H1 (cell line): ENCODE results near the gene KLF16. TPM values are rescaled to one million over a fixed set of nuclear protein-coding genes. Genes with fewer than 3 reads are reported as not detected.
"Not testable (repeated sequence)": the region's sequence is repeated elsewhere in the genome, so short reads cannot be mapped to it uniquely, and the experiment has no call there.

Source experiments
- CTCF ChIA-PET: fragments of 300-600 bp; sonication (Branson Sonifier 250); formaldehyde crosslinking; loops from one replicate; lab custom pipeline; 2021; ENCODE audit not compliant: partially characterized antibody; lab: Charles Lee
- POLR2A ChIA-PET: fragments of 300-600 bp; sonication (Branson Sonifier 250); formaldehyde crosslinking; loops from one replicate; lab custom pipeline; 2021; ENCODE audit warnings: inconsistent platforms; ENCODE audit not compliant: partially characterized antibody; lab: Charles Lee
- DNase-seq, 2 experiments: peaks; one replicate each; pipeline versions ENCODE4 v3.0.0 to v3.0.0-alpha.2; 2010 to 2022; ENCODE audit warnings: low spot score in 2 of 2, low read depth in 1 of 2, mixed read lengths in 1 of 2
- FAIRE-seq: peaks from 2 replicates; lab custom pipeline; 2011; peaks lifted over from hg19 to GRCh38; lab: Jason Lieb, UNC
- H2AFZ ChIP-seq: 2 replicates; pipeline ENCODE4 v1.8.1; 2012; ENCODE audit warnings: low read length, inconsistent platforms
- H2AK5ac ChIP-seq: 2 replicates; pipeline ENCODE4 v1.6.1; 2013; ENCODE audit warnings: low read depth, low read length
- H2BK120ac ChIP-seq: replicated peaks from 2 replicates; pipeline ENCODE3; 2013; ENCODE audit warnings: low read depth, low read length, inconsistent platforms
- H2BK12ac ChIP-seq: 2 replicates; pipeline ENCODE4 v1.6.1; 2013; ENCODE audit warnings: low read depth, low read length
- H2BK15ac ChIP-seq: 2 replicates; pipeline ENCODE4 v1.6.1; 2013; ENCODE audit warnings: low read length
- H2BK20ac ChIP-seq: 2 replicates; pipeline ENCODE4 v1.6.1; 2013; ENCODE audit warnings: low read length
- H2BK5ac ChIP-seq: 2 replicates; pipeline ENCODE4 v1.6.1; 2013; ENCODE audit warnings: low read depth, low read length
- H3K14ac ChIP-seq: 2 replicates; pipeline ENCODE4 v1.6.1; 2013; ENCODE audit warnings: inconsistent platforms; ENCODE audit not compliant: insufficient read length
- H3K18ac ChIP-seq: 2 replicates; pipeline ENCODE4 v1.6.1; 2013; ENCODE audit warnings: low read length; ENCODE audit errors: extremely low read depth
- H3K23ac ChIP-seq: 2 replicates; pipeline ENCODE4 v1.6.1; 2013; ENCODE audit warnings: inconsistent platforms; ENCODE audit not compliant: insufficient read length
- H3K23me2 ChIP-seq: 2 replicates; pipeline ENCODE4 v1.6.1; 2013; ENCODE audit warnings: low read depth, low read length
- H3K27ac ChIP-seq: 2 replicates; pipeline ENCODE4 v1.6.1; 2011; ENCODE audit warnings: low read depth, low read length, inconsistent platforms
- H3K27me3 ChIP-seq, 4 experiments: replicated peaks in 1 of 4; 1 replicate in 1 of 4; 2 replicates in 3 of 4; pipeline versions ENCODE4 v1.6.1 to v1.8.1; 2011 to 2013; ENCODE audit warnings: low read length in 3 of 4, mild to moderate bottlenecking in 3 of 4, inconsistent platforms in 2 of 4, mixed read lengths in 2 of 4, moderate library complexity in 1 of 4; ENCODE audit not compliant: control insufficient read depth in 3 of 4, insufficient read depth in 3 of 4; ENCODE audit errors: extremely low read depth in 1 of 4
- H3K36me3 ChIP-seq, 4 experiments: 2 replicates each; pipeline versions ENCODE4 v1.6.1 to v1.8.1; 2011 to 2013; ENCODE audit warnings: mild to moderate bottlenecking in 4 of 4, low read length in 3 of 4, moderate library complexity in 2 of 4, control low read depth in 1 of 4, inconsistent platforms in 1 of 4; ENCODE audit not compliant: insufficient read depth in 4 of 4, control insufficient read depth in 2 of 4
- H3K4ac ChIP-seq: replicated peaks from 2 replicates; pipeline ENCODE3; 2013; ENCODE audit warnings: low read length, low read depth, mixed read lengths, inconsistent platforms; ENCODE audit not compliant: insufficient read length
- H3K4me1 ChIP-seq, 4 experiments: replicated peaks in 1 of 4; 1 replicate in 1 of 4; 2 replicates in 3 of 4; pipeline versions ENCODE4 v1.6.1 to v1.8.1; 2011 to 2013; ENCODE audit warnings: low read length in 3 of 4, inconsistent platforms in 2 of 4, mixed read lengths in 1 of 4; ENCODE audit not compliant: insufficient read depth in 4 of 4, control insufficient read depth in 3 of 4
- H3K4me2 ChIP-seq, 2 experiments: 2 replicates each; pipeline versions ENCODE4 v1.6.1 to v1.8.1; 2011 to 2013; ENCODE audit warnings: low read depth in 2 of 2, low read length in 2 of 2, control low read depth in 1 of 2, inconsistent platforms in 1 of 2, mild to moderate bottlenecking in 1 of 2; ENCODE audit not compliant: insufficient read depth in 1 of 2
- H3K4me3 ChIP-seq, 4 experiments: fragments of 200-600, 300-600 bp in 1 of 4; sonication (generic), shearing (Covaris generic), sonication (Bioruptor Twin) in 1 of 4; 2 replicates each; pipeline versions ENCODE4 v1.5.1 to v1.8.1; 2011 to 2016; ENCODE audit warnings: low read length in 4 of 4, low read depth in 3 of 4, control low read depth in 2 of 4, inconsistent platforms in 2 of 4, mild to moderate bottlenecking in 2 of 4, mixed read lengths in 1 of 4, moderate library complexity in 1 of 4; ENCODE audit not compliant: insufficient read depth in 2 of 4; ENCODE audit errors: extremely low read depth in 1 of 4
- H3K56ac ChIP-seq: replicated peaks from 2 replicates; pipeline ENCODE3; 2013; ENCODE audit warnings: low read depth, mild to moderate bottlenecking, mixed read lengths, low read length, inconsistent platforms; ENCODE audit not compliant: insufficient read length
- H3K79me1 ChIP-seq: 2 replicates; pipeline ENCODE4 v1.6.1; 2013; ENCODE audit warnings: low read depth, low read length, control low read depth
- H3K79me2 ChIP-seq, 2 experiments: 2 replicates each; pipeline versions ENCODE4 v1.6.1 to v1.8.1; 2012 to 2013; ENCODE audit warnings: low read length in 2 of 2, mild to moderate bottlenecking in 2 of 2, inconsistent platforms in 1 of 2; ENCODE audit not compliant: insufficient read depth in 2 of 2, control insufficient read depth in 1 of 2
- H3K9ac ChIP-seq, 4 experiments: replicated peaks in 1 of 4; 1 replicate in 1 of 4; 2 replicates in 3 of 4; pipeline versions ENCODE4 v1.6.1 to v1.8.1; 2011 to 2013; ENCODE audit warnings: low read depth in 3 of 4, low read length in 3 of 4, control low read depth in 2 of 4, mild to moderate bottlenecking in 2 of 4, moderate library complexity in 2 of 4, inconsistent platforms in 1 of 4; ENCODE audit errors: extremely low read depth in 1 of 4
- H3K9me3 ChIP-seq, 2 experiments: 2 replicates each; pipeline versions ENCODE4 v1.6.1 to v1.8.1; 2012 to 2013; ENCODE audit warnings: mild to moderate bottlenecking in 2 of 2, moderate library complexity in 2 of 2, control low read depth in 1 of 2, inconsistent platforms in 1 of 2, low read depth in 1 of 2, low read length in 1 of 2, mixed read lengths in 1 of 2; ENCODE audit not compliant: insufficient read depth in 2 of 2
- H4K20me1 ChIP-seq, 2 experiments: replicated peaks in 1 of 2; 2 replicates each; pipeline versions ENCODE3 to v1.8.1; 2011 to 2013; ENCODE audit warnings: inconsistent platforms in 2 of 2, low read length in 2 of 2, mild to moderate bottlenecking in 1 of 2; ENCODE audit not compliant: insufficient read depth in 2 of 2, control insufficient read depth in 1 of 2
- H4K5ac ChIP-seq: 2 replicates; pipeline ENCODE4 v1.6.1; 2013; ENCODE audit warnings: low read length, low read depth, mixed read lengths, inconsistent platforms; ENCODE audit not compliant: insufficient read length
- H4K8ac ChIP-seq: 2 replicates; pipeline ENCODE4 v1.8.0; 2013; ENCODE audit warnings: mild to moderate bottlenecking, moderate library complexity, low read length, inconsistent platforms; ENCODE audit not compliant: insufficient read depth; ENCODE audit errors: extremely low read depth
- H4K91ac ChIP-seq: replicated peaks from 2 replicates; pipeline ENCODE3; 2013; ENCODE audit warnings: low read length, mixed read lengths, inconsistent platforms; ENCODE audit not compliant: insufficient read length
- E2F6 ChIP-seq: IDR thresholded peaks from 2 replicates; pipeline ENCODE4 v1.6.1; 2012; ENCODE audit warnings: inconsistent platforms
- KDM4A ChIP-seq: IDR thresholded peaks from one replicate; pipeline ENCODE4 v1.7.1; 2012; ENCODE audit warnings: low read depth, mild to moderate bottlenecking, moderate library complexity, low read length, inconsistent platforms; ENCODE audit not compliant: severe bottlenecking
- RAD21 ChIP-seq, 2 experiments: IDR thresholded peaks in 1 of 2; conservative IDR thresholded peaks in 1 of 2; 2 replicates each; pipeline ENCODE4 v1.6.1; 2011; ENCODE audit warnings: low read depth in 2 of 2, low read length in 2 of 2, improper control_type of control experiment in 1 of 2, inconsistent platforms in 1 of 2, mild to moderate bottlenecking in 1 of 2, moderate library complexity in 1 of 2
- TAF7 ChIP-seq: optimal IDR thresholded peaks from 2 replicates; pipeline ENCODE3; 2011; ENCODE audit warnings: low read depth, mild to moderate bottlenecking, inconsistent platforms, low read length, moderate library complexity, borderline replicate concordance
- WGBS, 2 experiments: shearing (Covaris generic) in 1 of 2; methylation state at CpG; one replicate each; pipeline versions ENCODE4 v1.1.6 to v1.1.7; 2013 to 2015; ENCODE audit warnings: low lambda C conversion rate in 2 of 2, mixed read lengths in 2 of 2, inconsistent platforms in 1 of 2, low coverage in 1 of 2, missing lambda C conversion rate in 1 of 2; ENCODE audit not compliant: insufficient replicate concordance in 2 of 2, insufficient coverage in 1 of 2, insufficient read length in 1 of 2; ENCODE audit errors: extremely low coverage in 1 of 2, missing lambda C conversion rate in 1 of 2; 5-methylcytosine and 5-hydroxymethylcytosine counted together
- polyA plus RNA-seq, 7 experiments: library from polyadenylated mRNA; depleted of rRNA in 3 of 7; stranded (reverse) in 5 of 7; unstranded in 2 of 7; fragments of >200 nt in 5 of 7; fragments of 200-250 nt in 2 of 7; gene quantifications; 1 replicate in 5 of 7; 2 replicates in 1 of 7; 4 replicates in 1 of 7; pipeline versions ENCODE4 v1.2.1 to v1.2.3, GENCODE V29; 2011 to 2013; ENCODE audit warnings: missing spikeins in 2 of 7, mixed read lengths in 2 of 7
- total RNA-seq: library from RNA; stranded (reverse); fragmentation: NEBNext Ultra II Directional; extraction: Animal tissue kit (Norgen Biotek cat#: 25700); gene quantifications from 2 replicates; pipeline ENCODE4 v1.2.1, GENCODE V29; 2021
- TF ChIP-seq, protein P1 (sequence below), 3 experiments: IDR thresholded peaks; 1 replicate in 2 of 3; 2 replicates in 1 of 3; pipeline versions ENCODE4 v1.5.1 to v1.6.1; 2011; ENCODE audit warnings: low read length in 3 of 3, mild to moderate bottlenecking in 3 of 3, inconsistent platforms in 2 of 3, low read depth in 1 of 3, moderate library complexity in 1 of 3; ENCODE audit not compliant: insufficient read depth in 1 of 3; ENCODE audit errors: control extremely low read depth in 1 of 3

Gene KLF16
- total and polyA plus RNA-seq, 2 of the 8 experiments (the other 6 are each of a cell fraction or from before 2014, with no cell fraction given): 14.3 to 45.9 TPM

DNA sequence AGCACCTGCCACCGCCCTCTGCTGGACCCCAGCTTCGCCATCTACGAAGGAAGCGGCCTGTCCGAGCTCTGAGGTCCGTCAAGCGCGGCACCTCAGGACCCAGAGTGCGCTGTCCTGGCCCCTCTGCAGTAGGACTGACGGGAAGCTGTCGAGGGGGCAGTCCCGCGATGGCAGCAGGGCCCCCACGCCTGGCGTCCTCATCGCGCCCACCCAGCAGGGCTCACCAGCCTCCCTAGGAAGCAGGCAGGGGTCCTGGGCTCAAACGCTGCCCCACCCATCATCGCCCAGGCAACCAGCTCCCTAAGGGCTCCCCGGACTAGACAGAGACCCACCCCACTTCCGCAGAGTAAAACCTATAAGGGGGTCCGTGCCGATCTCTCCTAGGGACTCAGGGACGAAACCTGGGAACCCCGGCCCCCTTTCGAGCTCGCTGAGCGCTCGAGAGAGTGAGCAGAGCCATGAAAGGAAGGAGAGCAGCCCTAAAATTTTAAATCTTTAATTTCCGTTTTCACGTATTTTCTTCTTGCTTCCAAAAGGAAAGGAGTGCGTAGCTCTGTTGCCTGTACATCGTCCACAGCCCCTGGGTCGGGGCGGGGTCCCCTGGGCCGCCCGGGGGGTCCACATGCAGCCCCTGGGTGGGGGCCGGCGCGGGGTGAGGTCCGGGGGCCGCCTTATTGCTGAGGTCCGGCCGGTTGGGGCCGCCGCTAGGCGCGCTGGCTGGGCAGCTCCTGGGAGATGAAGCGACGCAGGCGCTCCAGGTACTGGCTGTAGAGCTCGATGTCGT, 13.3 kb upstream of the KLF16 start:
- DNase-seq, H2BK20ac ChIP-seq, H3K36me3 ChIP-seq, H2AK5ac ChIP-seq, H3K27ac ChIP-seq, H3K27me3 ChIP-seq, H3K14ac ChIP-seq, H3K23ac ChIP-seq, H3K4me1 ChIP-seq, H3K9me3 ChIP-seq, FAIRE-seq, H4K20me1 ChIP-seq, H2BK15ac ChIP-seq: not testable (repeated sequence)
- Histone ChIP-seq H3K79me1 (peaks cover 10% of the 10 kb centered on the region), H4K91ac (peak overlapping the region; percentile 61), H2BK12ac (0 out of 2 replicates have a peak overlapping the region, but pooled peaks have one; percentile 75), H3K18ac (peak overlapping the region; percentile 93), H3K4ac (peak overlapping the region; percentile 97), H3K9ac (peak overlapping the region in 3 of 4 experiments; percentile 16 to 62 (median 62); a peak in 5 of 7 replicates), H4K5ac (peak overlapping the region; percentile 60), H2AFZ (0 out of 2 replicates have a peak overlapping the region, but pooled peaks have one; percentile 95), H2BK5ac (peak overlapping the region; percentile 60; the same call in 1 of the 2 replicates), H3K56ac (peak overlapping the region; percentile 30), H3K4me3 (peak overlapping the region; percentile 86 to 91 (median 88)), H2BK120ac (peak overlapping the region; percentile 72), H4K8ac (peak overlapping the region; percentile 60), H3K4me2 (peak overlapping the region; percentile 89 to 99), H3K79me2 (peaks cover 0 to 33% of the 10 kb centered on the region in 2 experiments; a peak in 3 of 4 replicates), H3K23me2 (peaks cover 14% of the 10 kb centered on the region)
- ChIA-PET POLR2A (interaction anchor here (0.6 to 2.6 kb wide), 9 partner anchors 10 to 608 kb away, joined by 3 to 13 read pairs (median 4); partner anchors contain the start of genes ADAT3, CIRBP and SCAMP4), CTCF (interaction anchor here (0.6 to 2.4 kb wide), 15 partner anchors 9 to 308 kb away, joined by 3 to 12 read pairs (median 3); partner anchors contain the start of genes ABHD17A, ADAT3 and SCAMP4)
- TF ChIP-seq, protein P1, sequence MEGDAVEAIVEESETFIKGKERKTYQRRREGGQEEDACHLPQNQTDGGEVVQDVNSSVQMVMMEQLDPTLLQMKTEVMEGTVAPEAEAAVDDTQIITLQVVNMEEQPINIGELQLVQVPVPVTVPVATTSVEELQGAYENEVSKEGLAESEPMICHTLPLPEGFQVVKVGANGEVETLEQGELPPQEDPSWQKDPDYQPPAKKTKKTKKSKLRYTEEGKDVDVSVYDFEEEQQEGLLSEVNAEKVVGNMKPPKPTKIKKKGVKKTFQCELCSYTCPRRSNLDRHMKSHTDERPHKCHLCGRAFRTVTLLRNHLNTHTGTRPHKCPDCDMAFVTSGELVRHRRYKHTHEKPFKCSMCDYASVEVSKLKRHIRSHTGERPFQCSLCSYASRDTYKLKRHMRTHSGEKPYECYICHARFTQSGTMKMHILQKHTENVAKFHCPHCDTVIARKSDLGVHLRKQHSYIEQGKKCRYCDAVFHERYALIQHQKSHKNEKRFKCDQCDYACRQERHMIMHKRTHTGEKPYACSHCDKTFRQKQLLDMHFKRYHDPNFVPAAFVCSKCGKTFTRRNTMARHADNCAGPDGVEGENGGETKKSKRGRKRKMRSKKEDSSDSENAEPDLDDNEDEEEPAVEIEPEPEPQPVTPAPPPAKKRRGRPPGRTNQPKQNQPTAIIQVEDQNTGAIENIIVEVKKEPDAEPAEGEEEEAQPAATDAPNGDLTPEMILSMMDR (IDR thresholded peaks at IDR 0.05; ENCODE audit: control extremely low read depth in 1 of 3, insufficient read depth in 1 of 3, low read depth in 1 of 3, low read length in 3 of 3): peak; percentile 13 to 36 (median 28); a peak in 3 of 4 replicates
- peak in 1 of 2 experiments; percentile 4; a peak in 1 of 4 replicates for TF ChIP-seq RAD21 (IDR thresholded peaks at IDR 0.05 in 1 of 2, conservative IDR thresholded peaks at IDR 0.05 in 1 of 2; ENCODE audit: low read depth in 2 of 2, low read length in 2 of 2)
- TF ChIP-seq KDM4A: peak; percentile 50
- peak; percentile 38 for TF ChIP-seq TAF7
- TF ChIP-seq E2F6: peak; percentile 92
- WGBS, 2 experiments: 4% methylated on average over 37 of the region's 53 CpGs; no CpG with 5 or more reads in 1 of the 2 experiments
